NCI-H1694 (cell line): ENCODE data around the gene STUB1.

ENCODE experiments used
- DNase-seq: peaks from one replicate; lab custom pipeline; 2025; lab: John Stamatoyannopoulos, UW

The STUB1 gene

DNA sequence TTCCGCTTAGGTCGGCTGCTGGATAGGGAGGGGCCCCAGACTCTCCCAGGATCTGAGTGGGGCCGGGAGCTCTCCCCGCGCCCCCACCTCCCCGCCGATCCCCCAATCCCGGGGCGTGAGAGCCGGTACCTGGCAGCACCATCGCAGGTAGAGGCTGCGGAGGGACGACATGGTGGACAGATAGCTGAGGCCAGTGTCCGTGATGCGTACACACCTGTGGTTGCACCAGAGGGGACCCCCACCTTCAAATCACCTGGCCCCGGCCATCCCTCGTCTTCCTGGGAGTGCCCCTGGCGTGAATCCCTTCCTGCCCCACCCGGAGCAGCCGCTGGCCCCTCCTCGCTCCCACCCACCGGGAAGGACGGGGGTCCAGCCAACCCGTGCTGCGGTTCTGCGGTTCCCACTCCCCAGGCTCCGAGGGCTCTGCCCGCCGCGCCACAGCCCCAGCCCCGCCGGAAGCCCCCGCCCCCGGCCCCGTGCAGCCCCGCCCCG lies 14.7 kb downstream of the STUB1 start:
- DNase-seq = no peak

DNA sequence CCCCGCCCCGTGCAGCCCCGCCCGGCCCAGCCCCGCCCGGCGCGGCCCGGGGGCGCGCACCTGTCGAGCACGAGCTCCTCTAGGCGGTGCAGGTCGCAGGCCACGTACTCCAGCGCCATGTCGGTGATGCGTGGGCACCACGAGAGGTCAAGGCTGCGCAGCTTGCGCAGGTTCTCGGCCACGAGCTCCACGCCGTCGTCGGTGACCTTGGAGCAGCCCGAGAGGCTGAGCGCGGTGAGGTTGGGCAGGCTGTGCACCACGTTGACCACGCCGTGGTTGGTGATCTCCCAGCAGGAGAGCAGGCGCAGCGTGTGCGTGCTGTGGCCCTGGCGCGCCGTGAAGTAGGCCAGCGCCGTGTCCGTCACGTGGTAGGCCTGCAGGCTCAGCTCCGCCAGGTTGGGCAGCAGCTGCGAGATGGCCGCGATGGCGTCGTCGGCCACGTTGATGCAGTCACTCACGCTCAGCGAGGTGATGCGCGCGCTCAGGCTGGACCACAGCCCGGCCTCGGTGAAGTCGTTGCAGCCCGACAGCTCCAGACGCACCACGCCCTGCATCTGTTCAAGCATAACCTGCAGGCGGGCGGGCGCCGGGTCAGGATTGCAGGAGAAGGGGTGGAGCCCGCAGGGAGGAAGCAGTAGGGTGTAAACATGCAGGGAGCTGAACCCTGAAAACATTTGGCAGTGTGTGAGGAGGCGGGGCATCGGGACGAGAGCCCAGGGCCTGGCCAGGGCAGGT lies 15.3 kb downstream of the STUB1 start:
- no peak for DNase-seq

DNA sequence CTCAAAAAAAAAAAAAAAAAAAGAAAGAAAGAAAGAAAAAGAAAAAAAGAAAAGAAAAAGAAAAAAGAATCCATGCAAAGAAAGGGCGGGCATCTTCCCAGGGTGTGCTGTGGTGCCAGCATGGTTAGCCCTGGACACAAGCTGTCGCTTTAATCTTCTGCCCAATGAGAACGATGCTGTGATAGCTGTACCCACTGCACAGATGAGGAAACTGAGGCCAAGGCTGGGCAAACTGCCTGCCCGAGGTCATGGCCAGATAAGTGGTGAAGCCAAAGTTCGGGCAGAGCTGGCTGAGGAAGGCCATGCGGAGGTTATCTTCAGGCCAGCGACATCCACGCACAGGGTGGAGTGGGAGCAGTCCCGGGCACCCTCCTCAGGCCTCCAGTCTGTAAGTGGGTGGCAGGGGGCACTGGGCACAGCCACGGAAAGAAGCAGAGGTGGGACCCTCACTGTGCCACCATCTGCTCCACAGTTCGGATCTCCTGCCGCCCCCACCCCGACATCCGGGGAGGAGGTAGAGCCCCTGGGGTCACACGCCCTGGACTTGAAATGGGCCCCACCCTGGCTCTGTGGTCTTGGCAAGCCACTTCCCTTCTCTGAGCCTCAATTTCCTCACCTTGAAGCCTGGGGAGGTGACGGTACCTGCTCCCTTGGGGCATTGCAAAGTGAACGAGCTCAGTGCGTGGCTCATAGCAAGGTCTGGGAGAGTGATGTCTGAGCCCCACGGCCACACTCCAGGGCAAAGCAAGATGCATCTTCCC lies 18.9 kb downstream of the STUB1 start:
- no peak for DNase-seq

DNA sequence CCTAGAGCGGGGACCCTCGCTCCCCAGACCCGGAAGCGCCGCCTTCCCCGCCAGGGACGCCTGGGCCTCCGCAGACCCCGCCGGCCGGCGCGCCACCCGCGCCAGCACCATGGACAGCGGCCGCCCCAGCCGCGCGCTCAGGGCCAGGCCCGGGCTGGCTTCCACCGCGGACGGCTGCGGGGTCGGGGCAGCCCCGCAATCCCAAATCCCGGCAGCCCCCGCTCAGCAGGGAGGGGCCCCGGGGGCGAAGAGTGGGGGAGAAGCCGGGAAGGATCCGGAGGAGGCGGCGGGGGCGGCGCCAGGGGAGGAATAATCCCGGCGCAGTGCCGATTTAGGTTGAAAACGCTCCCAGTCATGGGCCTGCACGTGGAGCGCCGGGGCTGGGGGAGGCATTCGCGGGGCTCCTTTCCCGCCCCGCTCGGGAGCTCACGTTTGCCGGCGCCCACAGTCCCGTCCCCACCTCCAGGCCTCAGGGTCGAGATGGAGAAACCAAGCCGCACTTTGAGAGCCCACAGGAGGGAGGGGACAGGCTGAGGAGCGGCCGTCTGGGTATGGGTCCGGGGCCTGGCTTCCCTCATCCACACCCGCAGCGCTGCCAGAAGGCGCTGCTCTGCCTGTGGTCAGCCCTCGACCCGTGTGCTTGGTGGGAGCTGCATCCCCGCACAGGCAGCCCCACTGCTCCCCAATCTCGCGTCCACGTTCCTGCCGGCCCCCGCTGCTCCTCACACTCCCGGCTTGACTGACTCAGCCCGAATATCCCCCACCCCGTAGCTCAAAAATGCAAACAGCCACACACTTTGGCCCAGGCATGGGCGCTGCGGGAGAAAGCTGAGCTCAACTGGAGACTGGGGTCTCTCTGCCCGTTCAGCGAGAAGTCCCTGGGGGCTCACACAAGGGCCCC lies 20.7 kb downstream of the STUB1 start:
- DNase-seq = no peak

DNA sequence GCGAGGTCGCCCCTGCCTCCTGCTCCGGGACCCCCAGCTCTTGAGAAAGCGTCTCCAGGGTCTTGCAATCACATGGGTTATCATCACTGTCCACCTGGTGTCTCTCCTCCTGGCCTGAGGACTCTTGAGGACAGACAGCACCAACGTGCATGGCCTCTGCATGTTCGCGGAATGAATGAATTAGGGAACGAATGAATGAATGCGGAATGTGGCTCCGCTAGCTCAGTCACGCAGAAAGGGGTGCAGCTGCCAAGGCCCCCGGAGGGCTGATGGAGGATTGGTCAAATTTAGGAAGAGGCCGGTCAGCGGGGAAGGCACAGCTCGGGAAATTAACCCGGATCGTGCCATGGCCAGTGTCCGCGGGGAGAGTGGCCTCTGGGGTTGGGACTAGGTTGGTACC lies 22.1 kb downstream of the STUB1 start:
- DNase-seq = no peak

DNA sequence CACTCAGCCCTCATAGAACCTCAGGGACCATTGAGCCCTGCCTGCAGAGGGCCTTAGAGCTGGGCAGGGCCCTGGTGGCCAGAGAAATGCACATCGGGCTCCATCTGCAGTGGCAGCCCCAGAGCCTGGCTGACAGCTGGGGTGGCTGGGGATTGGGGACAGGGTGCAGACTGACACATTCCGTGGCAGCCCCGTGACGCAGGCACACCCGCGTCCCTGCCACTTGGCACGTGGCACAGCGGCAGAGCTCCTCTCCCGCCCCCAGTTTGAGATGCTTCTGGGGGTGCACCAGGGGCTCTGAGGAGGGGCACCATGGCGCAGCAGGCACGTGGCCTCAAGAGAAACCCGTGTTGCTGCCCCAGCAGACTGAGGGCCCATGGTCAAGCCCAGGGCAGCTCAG lies 23.2 kb downstream of the STUB1 start:
- no peak for DNase-seq

DNA sequence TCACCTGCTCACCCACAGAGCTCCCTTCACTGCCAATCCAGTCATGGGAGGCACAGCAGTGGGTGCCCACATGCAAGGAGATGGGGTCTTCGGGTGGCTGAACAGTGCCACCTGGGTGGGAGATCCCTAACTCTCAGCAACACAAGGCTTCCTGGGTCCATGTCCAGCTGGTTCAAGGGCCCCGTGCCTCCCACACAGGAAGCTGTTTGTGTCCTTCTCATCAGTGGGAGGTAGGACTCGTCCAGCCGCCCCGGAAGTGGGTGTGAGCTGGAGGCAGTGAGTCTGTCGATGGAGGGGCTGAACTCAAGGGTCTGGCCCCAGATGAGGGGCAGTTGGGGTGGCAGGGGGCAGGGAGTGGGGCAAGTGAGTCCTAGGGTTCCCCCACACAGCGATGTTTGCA lies 23.8 kb downstream of the STUB1 start:
- no peak for DNase-seq

DNA sequence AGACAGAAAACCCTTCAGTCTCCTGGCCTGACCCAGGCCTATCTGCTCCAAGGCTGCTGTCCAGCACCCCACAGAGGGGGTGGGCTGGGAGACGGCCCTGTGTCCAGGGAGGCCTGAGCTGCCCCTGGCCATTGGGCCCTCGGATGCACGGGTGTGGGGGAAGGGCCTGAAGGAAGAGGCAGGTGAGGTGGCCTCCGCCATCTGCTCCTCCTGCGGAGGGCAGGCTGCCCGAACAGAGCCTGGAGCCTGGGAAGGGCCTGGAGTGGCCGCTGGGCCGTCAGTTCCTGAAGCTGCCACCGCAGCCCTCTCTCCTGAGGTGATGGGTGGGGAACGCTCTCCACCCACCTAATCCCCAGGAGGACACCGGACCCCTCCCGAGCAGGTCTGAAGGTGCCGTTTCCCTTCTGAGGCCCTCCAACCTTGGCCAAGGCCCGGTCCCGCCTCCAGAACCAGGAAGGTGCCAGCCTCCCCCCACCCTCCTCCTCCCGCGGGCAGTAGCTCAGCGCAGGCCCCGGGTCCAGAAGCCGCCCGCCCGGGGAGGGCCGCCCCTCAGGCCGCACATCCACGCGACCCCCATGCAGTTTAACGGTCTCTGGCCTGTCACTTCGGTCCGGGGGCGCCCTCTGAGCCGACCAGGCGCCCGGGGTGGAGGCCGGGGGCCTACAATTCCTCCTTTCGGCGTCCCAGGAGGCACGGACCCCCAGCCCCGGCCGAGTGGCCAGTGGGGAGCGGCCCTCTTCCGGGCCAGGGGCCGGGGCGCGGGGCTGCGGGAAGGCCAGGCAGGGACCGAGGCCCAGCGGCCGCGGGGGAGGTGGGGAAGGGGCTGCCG lies 24.6 kb downstream of the STUB1 start:
- DNase-seq = no peak

DNA sequence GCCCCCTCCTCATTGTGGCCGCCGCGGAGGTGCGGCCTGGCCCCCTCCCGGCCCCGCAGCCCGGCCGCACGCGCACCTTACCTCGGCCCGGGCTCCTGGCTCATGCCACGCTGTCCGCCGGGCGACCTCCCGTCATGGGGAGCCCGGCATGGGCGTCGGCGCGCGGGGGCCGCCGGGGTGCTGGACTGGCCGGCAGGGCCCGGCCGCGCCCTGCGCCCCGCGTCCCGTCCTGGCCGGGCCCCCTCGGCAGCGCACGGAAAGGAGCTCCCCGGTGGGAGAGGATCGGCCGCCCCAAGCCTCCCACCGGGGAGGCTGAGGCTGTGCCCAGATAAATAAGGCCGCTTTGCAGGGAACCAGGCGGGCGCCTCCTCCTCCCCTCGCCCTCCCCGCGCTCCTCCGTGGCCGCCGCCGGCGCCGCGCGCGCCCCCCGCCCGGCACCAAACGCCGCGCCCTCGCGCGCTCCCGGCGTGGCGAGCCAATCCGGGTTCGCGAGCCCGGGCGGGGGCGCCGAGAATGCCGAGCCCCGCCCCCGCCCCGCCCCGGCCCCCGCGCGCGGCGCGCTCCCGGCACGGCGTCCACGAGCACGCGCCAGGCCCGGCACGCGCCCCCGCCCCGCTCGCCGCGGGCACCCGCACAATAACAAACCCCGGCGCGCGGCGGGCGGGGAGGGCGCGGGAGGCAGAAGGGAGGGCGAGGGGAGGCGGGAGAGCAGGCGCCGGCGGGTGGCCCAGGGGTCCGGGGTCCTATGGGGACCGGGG lies 25.4 kb downstream of the STUB1 start, which contains the start of gene FBXL16:
TSS of gene FBXL16 (minus strand) at position 371 of the 758 bp plus-strand sequence. CDS start 8,396 bp downstream, outside the sequence.
- no peak for DNase-seq

DNA sequence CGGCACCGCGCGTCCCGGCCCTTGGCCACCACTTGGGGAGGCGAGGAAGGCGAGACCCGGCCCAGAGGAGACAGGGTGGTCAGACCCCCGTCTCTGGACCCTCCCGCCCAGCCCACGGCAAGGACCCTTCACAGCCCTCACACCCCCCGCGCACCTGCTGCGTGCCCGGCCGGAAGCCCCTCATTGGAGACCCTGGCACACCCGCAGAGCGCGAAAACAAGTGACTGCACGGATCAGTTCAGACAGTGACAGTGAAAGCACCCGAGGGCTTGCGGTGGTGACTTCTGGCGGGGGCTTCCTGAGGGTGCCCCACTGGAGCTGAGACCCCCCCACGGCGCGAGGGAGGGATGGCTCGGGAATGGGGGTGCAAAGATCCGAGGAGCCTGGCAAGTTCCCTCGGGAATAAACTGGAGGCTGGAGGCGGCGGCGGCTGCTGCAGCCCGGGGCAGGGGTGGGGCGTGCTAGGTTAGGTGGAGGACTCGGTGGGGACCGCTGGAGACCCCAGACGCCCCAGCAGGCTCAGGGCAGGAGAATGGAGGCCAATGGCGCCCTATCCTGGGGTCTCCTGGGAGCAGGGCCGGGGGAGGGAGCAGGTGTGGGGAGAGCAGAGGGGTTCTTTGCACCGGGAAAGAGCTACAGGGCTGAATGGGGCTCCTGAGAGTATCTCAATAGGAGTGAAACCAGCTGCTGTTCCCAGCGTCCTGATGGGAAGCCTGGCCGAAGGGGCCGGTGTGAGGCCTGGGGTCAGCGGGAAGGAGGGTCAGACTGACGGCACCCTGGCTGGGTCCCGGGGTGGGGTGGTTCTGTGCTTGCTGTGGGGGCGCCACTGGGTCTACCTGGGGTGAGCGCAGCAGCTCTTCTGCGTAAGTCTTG lies 26.2 kb downstream of the STUB1 start:
- DNase-seq = no peak

DNA sequence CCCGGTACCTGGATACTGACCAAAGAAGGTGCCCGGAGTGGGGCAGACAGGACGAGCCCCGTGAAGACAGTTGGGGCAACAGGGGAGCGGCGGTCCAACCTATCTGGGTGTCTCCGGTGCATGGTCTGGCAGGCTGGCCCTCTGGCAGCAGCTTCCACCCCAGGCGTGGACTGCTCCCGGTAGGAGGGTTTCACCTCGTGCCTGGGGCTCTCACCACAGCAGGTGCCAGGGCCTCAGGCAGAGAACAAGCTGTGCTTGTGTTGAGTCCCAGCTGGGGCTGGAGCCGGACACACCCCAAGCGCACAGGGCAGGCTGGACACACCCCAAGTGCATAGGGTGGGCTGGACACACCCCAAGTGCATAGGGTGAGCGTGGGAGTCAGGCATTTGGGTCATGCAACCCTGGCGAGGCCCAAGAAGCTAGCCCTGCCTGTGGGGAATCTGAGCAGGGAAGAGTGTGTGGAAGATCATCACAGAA lies 26.9 kb downstream of the STUB1 start:
- no peak for DNase-seq

DNA sequence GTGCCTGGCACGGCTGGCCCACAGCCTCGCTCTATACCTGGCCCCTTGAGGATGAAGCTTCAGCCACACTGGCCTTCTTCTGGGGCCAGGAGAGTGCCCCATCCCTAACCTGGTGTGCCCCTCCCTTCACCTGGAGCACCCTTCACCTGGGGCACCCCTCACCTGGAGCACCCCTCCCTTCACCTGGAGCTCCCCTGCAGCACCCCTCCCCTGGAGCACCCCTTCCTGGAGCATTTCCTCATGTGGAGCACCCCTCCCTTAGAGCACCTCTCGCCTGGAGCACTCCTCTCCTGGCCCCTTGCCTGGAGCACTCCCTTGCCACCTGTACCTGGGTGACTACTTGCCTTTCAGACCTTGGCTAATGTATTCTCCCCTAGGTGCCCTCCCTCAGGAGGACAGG lies 27.8 kb downstream of the STUB1 start:
- no peak for DNase-seq

DNA sequence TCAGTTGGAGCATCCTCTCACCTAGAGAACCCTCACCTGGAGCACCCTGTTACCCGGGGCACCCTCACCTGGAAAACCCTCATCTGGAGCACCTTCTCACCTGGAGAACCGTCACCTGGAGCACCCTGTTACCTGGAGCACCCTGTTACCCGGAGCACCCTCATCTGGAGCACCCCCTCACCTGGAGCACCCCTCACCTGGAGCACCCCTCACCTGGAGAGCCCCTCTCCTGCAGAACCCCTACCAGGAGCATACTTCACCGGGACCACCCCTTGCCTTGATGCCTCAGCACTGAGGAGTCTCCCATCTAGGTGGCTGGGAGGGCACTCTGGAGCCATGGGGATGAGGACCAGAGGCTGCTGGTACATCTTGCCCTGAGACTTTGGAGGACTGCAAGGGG lies 28.7 kb downstream of the STUB1 start:
- no peak for DNase-seq

DNA sequence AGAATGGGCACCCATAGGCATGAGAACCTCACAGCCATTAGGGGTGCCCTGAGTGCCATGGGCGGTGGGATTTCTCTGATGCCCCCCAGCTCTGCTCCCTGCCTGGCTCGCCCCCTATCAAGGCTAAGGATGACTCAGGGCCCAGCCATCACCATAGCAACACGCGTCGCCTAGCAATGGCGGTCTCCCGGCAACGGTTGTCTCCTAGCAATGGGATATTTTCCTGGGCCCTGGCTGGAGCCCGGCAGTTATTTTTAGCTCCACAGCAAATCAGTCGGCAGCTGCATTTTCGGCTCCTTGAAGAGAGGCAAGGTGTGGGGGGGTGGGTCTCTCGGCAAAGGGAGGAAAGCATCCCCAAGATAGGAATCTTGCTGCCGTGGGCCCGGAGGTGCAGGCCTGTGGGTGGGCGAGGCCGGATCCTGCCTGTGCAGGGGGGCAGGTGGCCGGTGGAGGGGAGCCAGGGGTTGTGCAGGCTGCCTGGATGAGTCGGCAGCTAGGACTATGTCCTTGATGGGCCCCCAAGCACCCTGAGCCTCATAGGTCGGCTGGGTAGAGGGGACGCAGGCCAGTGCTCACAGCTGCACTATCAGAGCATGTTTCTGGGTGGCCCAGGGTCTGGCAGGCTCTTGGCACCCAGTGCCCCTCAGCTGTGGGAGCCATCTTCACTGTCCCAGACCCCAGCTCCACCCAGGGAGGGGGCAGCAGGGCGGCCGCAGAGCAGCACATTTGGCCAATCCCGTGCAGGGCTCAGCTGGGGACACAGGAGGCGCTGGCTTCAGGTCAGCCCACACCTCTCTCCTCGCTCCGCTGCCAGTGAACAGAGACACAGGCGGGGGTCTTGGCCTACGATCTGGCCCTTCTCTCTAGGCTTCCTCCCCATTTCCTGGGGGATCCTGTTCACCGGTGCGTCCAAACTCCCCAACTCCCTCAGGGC lies 29.6 kb downstream of the STUB1 start:
- peak; percentile 85 for DNase-seq

DNA sequence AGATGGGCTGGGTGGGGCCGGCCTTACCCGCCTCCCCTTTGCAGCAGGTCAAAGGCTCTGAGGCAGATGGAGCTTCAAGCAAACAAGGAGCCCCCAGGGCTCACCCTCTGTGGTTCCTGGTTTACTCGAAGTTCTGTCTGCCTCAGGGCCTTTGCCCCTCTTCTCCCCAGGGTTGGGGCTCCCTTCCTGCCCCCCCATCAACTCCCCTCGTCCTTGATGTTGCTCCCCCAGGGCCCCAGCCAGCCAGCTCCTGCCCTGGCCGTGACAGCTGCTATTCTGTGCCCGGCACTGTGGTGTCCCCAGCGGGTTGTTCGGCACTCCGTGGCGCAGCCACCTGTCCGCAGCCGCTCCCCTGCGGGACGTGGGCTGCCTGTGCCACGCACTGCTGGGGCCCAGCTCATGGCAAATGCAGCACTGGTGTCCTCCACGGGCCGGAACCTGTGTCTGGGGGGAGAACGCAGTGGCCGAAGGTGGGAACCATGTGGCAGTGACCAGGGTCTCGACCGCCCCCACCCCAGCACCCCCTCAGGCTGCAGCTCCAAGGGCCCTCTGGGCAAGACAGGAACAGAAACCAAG lies 30.4 kb downstream of the STUB1 start:
- no peak for DNase-seq

DNA sequence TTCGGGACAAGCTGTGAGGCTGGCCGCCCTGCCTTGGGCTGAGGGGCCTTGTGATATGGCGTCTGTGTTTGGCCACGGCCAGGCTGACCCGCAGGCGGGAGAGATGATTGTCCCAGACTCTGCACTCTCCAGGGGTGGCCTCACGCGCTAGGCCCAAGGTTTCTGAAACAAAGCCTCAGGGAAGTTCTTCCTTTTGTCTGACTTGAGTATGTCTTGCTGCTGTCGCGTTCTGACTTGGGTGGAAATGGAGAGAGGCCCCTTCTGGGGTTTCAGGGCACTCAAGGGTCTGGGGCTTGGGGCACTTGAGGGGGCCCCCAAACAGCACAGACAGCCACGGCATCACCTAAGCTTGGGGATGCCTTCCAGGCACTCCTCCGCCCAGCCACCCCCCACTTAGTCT lies 30.9 kb downstream of the STUB1 start:
- DNase-seq = no peak

DNA sequence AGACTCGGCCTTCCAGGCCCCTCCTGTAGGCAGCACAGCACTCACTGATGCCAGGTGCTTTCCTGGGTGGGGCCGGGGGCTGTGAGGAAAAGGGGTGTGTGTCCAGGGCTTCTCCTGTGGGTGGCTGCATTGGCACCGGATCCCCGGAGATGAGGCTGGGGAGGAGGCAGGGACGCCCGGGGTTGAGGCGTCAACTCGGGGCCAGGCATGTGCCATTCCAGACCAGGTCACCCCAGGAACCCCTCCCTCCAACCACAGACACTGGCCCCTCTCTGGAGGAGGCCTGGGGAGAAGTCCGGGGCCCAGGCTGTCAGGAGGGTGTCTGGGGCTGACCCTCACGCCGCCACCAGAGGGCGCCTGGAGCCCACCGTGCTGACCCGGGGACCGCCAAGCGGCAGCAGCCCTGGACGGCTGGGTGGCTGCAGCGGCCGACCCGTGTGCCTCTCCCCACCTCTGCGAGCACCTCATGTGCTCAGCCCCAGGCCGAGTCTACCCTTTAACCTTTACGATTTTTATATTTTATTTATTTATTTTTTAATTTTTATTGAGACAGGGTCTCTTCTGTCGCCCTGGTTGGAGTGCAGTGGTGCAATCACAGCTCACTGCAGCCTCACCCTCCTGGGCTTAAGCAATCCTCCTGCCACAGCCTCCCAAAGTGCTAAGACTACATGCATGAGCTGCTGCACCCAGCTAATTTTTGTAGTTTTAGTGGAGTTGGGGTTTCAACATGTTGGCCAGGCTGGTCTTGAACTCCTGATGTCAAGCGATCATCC lies 31.5 kb downstream of the STUB1 start:
- DNase-seq = no peak
